ENCODE results near the gene MBTD1.
"Not testable (repeated sequence)": the region's sequence is repeated elsewhere in the genome, so short reads cannot be mapped to it uniquely, and the experiment has no call there.

The MBTD1 gene

GRCh38 chr17:51185763-51186332, 74.0 kb downstream of the MBTD1 start:
- TF ChIP-seq CTCF (IDR thresholded peaks at IDR 0.05): no peak
- no peak overlapping the region for H3K4me3 ChIP-seq (ENCODE audit: low read depth in 1 of 2, low read length in 1 of 2)
- H3K27me3 ChIP-seq: no peaks in the 10 kb centered on the region
- no peaks in the 10 kb centered on the region for H3K9me3 ChIP-seq
- no peak overlapping the region for H3K27ac ChIP-seq
- no peaks in the 10 kb centered on the region for H3K4me1 ChIP-seq (ENCODE audit: control insufficient read depth in 1 of 2, insufficient read depth in 1 of 2, low read depth in 1 of 2, low read length in 1 of 2)
- peaks cover 85% of the 10 kb centered on the region for H3K36me3 ChIP-seq

- peaks cover 82% of the 10 kb centered on the region for H3K36me3 ChIP-seq
- no peak overlapping the region for H3K4me3 ChIP-seq (ENCODE audit: low read depth in 1 of 2, low read length in 1 of 2)
- no peak for TF ChIP-seq CTCF (IDR thresholded peaks at IDR 0.05)
- no peaks in the 10 kb centered on the region for H3K4me1 ChIP-seq (ENCODE audit: control insufficient read depth in 1 of 2, insufficient read depth in 1 of 2, low read depth in 1 of 2, low read length in 1 of 2)
- no peaks in the 10 kb centered on the region for H3K27me3 ChIP-seq
- no peaks in the 10 kb centered on the region for H3K9me3 ChIP-seq
- H3K27ac ChIP-seq: no peak overlapping the region
Measured at GRCh38 chr17:51184124-51184523, 75.7 kb downstream of the MBTD1 start.

GRCh38 chr17:51180486-51180885, 79.4 kb downstream of the MBTD1 start:
- Histone ChIP-seq H3K4me3 (ENCODE audit: low read depth in 1 of 2, low read length in 1 of 2) (no peak overlapping the region), H3K36me3 (peaks cover 59% of the 10 kb centered on the region), H3K27me3 (no peaks in the 10 kb centered on the region), H3K4me1 (ENCODE audit: control insufficient read depth in 1 of 2, insufficient read depth in 1 of 2, low read depth in 1 of 2, low read length in 1 of 2) (no peaks in the 10 kb centered on the region), H3K27ac (no peak overlapping the region), H3K9me3 (no peaks in the 10 kb centered on the region)
- no peak for TF ChIP-seq CTCF (IDR thresholded peaks at IDR 0.05)

- not testable (repeated sequence) for H3K9me3 ChIP-seq; H3K27me3 ChIP-seq; H3K36me3 ChIP-seq; H3K27ac ChIP-seq; H3K4me1 ChIP-seq (ENCODE audit: control insufficient read depth in 1 of 2, insufficient read depth in 1 of 2, low read depth in 1 of 2, low read length in 1 of 2); H3K4me3 ChIP-seq (ENCODE audit: low read depth in 1 of 2, low read length in 1 of 2)
Measured at GRCh38 chr17:51172030-51172429, 87.8 kb downstream of the MBTD1 start.

- Histone ChIP-seq H3K36me3 (no peaks in the 10 kb centered on the region), H3K27me3 (no peaks in the 10 kb centered on the region), H3K4me1 (ENCODE audit: control insufficient read depth in 1 of 2, insufficient read depth in 1 of 2, low read depth in 1 of 2, low read length in 1 of 2) (peaks cover 7 to 13% of the 10 kb centered on the region in 2 experiments), H3K9me3 (no peaks in the 10 kb centered on the region), H3K4me3 (ENCODE audit: low read depth in 1 of 2, low read length in 1 of 2) (no peak overlapping the region), H3K27ac (no peak overlapping the region)
- TF ChIP-seq CTCF (IDR thresholded peaks at IDR 0.05): no peak
Measured at GRCh38 chr17:51170736-51171135, 89.1 kb downstream of the MBTD1 start.

GRCh38 chr17:51169340-51169739, 90.5 kb downstream of the MBTD1 start:
- H3K36me3 ChIP-seq: no peaks in the 10 kb centered on the region
- TF ChIP-seq CTCF (IDR thresholded peaks at IDR 0.05): no peak
- no peak overlapping the region for H3K4me3 ChIP-seq (ENCODE audit: low read depth in 1 of 2, low read length in 1 of 2)

More at GRCh38 chr17:51169340-51169739, 90.5 kb downstream of the MBTD1 start:
- H3K27ac ChIP-seq: no peak overlapping the region
- H3K27me3 ChIP-seq: no peaks in the 10 kb centered on the region
- H3K9me3 ChIP-seq: no peaks in the 10 kb centered on the region
- H3K4me1 ChIP-seq (ENCODE audit: control insufficient read depth in 1 of 2, insufficient read depth in 1 of 2, low read depth in 1 of 2, low read length in 1 of 2): peaks cover 11 to 17% of the 10 kb centered on the region in 2 experiments

Data from neutrophil (primary cell).